BLaER1 treated with 17β-estradiol and CSF1 and Interleukin-3, amounts not matched to agents 10 nM and 100 nM (cell line): Measurements from ENCODE around the gene CSF3.

Source experiments
- H3K27ac ChIP-seq, 11 experiments: shearing (Covaris generic); formaldehyde crosslinking; 2 replicates each; pipeline ENCODE4 v1.8.1; 2022
- H3K27me3 ChIP-seq, 11 experiments: shearing (Covaris generic); formaldehyde crosslinking; 2 replicates each; pipeline ENCODE4 v1.8.1; 2022
- H3K36me3 ChIP-seq, 11 experiments: shearing (Covaris generic); formaldehyde crosslinking; 2 replicates each; pipeline ENCODE4 v1.8.1; 2022
- H3K4me1 ChIP-seq, 10 experiments: shearing (Covaris generic); formaldehyde crosslinking; 2 replicates each; pipeline ENCODE4 v1.8.1; 2022
- H3K4me2 ChIP-seq, 11 experiments: shearing (Covaris generic); formaldehyde crosslinking; 2 replicates each; pipeline ENCODE4 v1.8.1; 2022
- H3K4me3 ChIP-seq, 10 experiments: shearing (Covaris generic); formaldehyde crosslinking; 2 replicates each; pipeline ENCODE4 v1.8.1; 2022
- H3K9ac ChIP-seq, 11 experiments: shearing (Covaris generic); formaldehyde crosslinking; 2 replicates each; pipeline ENCODE4 v1.8.1; 2022
- H3K9me3 ChIP-seq, 11 experiments: shearing (Covaris generic); formaldehyde crosslinking; replicated peaks in 1 of 11; 2 replicates each; pipeline ENCODE4 v1.8.1; 2022
- H4K20me1 ChIP-seq, 11 experiments: shearing (Covaris generic); formaldehyde crosslinking; 2 replicates each; pipeline ENCODE4 v1.8.1; 2022
- Cebpa-rat ChIP-seq, 11 experiments: shearing (Covaris generic); IDR thresholded peaks; 2 replicates each; pipeline ENCODE4 v1.8.1; 2022

Gene CSF3

DNA sequence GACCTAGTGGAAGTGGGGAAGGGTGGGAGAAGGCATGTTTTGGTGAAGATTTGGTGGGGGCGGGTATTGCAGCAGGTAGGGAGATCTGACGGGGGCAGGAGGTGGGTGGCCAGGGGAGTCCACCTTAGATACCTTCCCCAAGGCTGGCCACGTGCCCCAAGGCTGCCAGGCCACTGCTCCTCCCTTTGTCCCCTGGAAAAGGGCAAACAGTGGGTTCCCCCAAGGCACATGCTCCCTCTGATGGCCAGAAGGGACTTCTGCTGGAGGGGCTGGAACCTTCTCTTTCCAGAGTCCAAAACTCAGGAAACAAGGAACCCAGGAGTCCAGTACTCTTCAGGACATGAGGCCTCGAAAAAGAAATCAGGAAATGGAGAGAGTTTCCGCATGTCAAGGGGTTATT lies 40.8 kb upstream of the CSF3 start:
- Histone ChIP-seq H3K4me2 (no peak overlapping the region), H3K27ac (no peak overlapping the region), H3K36me3 (no peaks in the 10 kb centered on the region), H3K9me3 (no peaks in the 10 kb centered on the region), H3K27me3 (no peaks in the 10 kb centered on the region; a peak in 1 of 22 replicates), H3K9ac (no peak overlapping the region), H3K4me1 (peaks cover 3 to 26% (median 7%) of the 10 kb centered on the region in 10 experiments), H4K20me1 (no peaks in the 10 kb centered on the region), H3K4me3 (no peak overlapping the region)
- no peak for TF ChIP-seq Cebpa-rat (IDR thresholded peaks at IDR 0.05)

DNA sequence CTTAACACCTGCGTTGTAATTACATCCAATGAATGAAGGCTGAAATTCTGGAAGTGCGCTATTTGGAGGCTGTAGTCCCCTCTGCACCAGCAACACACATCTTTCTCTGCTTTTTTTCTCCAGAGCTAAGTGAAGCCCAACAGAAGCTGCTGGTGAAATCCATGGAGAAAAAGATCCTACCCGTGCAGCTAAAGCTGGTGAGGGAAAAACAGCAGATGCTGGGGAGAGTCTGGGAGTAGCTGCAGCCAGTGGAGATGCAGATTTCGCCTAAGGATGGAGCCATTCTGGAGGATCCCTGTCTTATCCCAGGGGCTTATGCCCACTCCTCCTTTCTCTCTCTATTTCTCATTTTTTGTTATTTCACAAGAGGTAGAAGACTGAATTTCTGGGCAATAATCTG lies 39.4 kb upstream of the CSF3 start:
- Histone ChIP-seq H3K4me3 (no peak overlapping the region), H3K4me1 (peaks cover 9 to 29% (median 11%) of the 10 kb centered on the region in 10 experiments), H3K27me3 (no peaks in the 10 kb centered on the region; a peak in 1 of 22 replicates)

DNA sequence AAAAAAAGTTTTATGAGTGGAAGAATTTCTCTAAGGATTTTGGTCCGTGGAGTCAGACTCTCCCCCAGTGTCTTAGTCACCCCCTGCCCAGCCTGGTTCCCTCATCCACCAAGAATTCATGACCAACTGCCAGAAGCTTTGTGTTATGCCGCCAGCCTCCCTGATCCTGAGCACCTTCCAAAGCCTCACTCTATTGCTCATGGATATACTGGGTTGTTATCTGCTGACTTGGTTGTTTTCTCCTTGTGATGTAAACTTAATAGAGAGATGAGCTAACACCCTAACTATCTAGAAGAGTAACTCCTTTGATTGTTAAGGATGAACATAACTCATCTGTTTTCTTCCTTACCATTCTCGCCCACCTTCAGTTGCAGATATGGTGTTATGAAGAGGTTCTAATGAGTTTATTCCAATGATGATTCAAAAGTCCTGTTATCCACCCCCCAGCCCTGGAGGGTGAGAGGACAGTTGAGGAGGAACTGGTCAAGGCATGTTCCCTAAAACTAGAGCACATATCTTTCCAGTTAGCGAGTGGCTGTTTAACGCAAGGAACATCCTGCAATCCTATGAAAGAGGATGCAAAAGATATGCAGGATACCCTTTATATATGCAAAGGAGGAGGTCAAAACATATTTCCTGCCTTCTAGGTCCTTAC lies 36.1 kb upstream of the CSF3 start:
- Histone ChIP-seq H3K4me1 (peaks cover 23 to 30% (median 25%) of the 10 kb centered on the region in 10 experiments), H3K4me3 (peak overlapping the region in 5 of 10 experiments; percentile 82 to 98 (median 93); a peak in 9 of 20 replicates), H3K4me2 (peak overlapping the region; percentile 71 to 91 (median 83)), H3K9ac (peak overlapping the region in 3 of 11 experiments; percentile 72 to 100 (median 99); a peak in 5 of 22 replicates), H3K9me3 (no peaks in the 10 kb centered on the region), H3K27ac (peak overlapping the region in 4 of 11 experiments; percentile 91 to 98 (median 96); a peak in 8 of 22 replicates), H3K36me3 (peaks cover 2 to 20% (median 8%) of the 10 kb centered on the region in 11 experiments), H3K27me3 (no peaks in the 10 kb centered on the region), H4K20me1 (peaks cover 13 to 34% (median 33%) of the 10 kb centered on the region in 11 experiments; a peak in 21 of 22 replicates)
- no peak for TF ChIP-seq Cebpa-rat (IDR thresholded peaks at IDR 0.05)

More for the DNA sequence above, 39.4 kb upstream of the CSF3 start:
- no peak overlapping the region for H3K9ac ChIP-seq
- no peak overlapping the region for H3K4me2 ChIP-seq
- no peak overlapping the region for H3K27ac ChIP-seq
- no peaks in the 10 kb centered on the region for H3K9me3 ChIP-seq
- no peaks in the 10 kb centered on the region for H3K36me3 ChIP-seq
- no peak for TF ChIP-seq Cebpa-rat (IDR thresholded peaks at IDR 0.05)
- H4K20me1 ChIP-seq = peaks cover 0 to under 1% (median 0%) of the 10 kb centered on the region in 11 experiments; a peak in 8 of 22 replicates

DNA sequence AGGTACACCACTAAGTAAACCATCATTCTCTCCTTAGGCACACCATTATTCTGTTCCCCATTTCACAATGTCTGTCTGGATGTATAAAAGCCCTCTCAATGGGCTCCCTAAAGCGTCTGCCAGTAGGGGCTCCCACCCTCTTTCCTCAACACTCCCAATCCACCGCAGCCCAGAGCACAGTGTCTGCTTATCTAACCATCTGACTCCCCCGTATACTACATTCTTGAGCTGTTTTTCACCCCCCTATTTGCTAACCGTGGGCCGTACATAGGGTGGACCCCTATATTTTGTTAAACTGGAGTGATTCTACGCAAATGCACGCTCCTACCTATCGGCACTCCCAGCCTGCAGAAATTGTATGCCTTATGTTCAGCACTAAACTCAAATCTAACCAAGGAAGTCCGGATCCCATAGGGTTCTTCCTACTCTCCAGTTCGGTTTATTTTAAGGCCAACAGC lies 35.3 kb upstream of the CSF3 start:
- Histone ChIP-seq H3K27me3 (no peaks in the 10 kb centered on the region), H4K20me1 (peaks cover 13 to 42% (median 41%) of the 10 kb centered on the region in 11 experiments; a peak in 21 of 22 replicates), H3K9me3 (no peaks in the 10 kb centered on the region), H3K4me3 (peak overlapping the region; percentile 65 to 98 (median 88)), H3K36me3 (peaks cover 9 to 28% (median 16%) of the 10 kb centered on the region in 11 experiments), H3K9ac (peak overlapping the region; percentile 72 to 100 (median 98)), H3K4me1 (peaks cover 23 to 30% (median 25%) of the 10 kb centered on the region in 10 experiments), H3K27ac (peak overlapping the region; percentile 62 to 100 (median 97)), H3K4me2 (peak overlapping the region; percentile 71 to 91 (median 83))
- no peak for TF ChIP-seq Cebpa-rat (IDR thresholded peaks at IDR 0.05)

DNA sequence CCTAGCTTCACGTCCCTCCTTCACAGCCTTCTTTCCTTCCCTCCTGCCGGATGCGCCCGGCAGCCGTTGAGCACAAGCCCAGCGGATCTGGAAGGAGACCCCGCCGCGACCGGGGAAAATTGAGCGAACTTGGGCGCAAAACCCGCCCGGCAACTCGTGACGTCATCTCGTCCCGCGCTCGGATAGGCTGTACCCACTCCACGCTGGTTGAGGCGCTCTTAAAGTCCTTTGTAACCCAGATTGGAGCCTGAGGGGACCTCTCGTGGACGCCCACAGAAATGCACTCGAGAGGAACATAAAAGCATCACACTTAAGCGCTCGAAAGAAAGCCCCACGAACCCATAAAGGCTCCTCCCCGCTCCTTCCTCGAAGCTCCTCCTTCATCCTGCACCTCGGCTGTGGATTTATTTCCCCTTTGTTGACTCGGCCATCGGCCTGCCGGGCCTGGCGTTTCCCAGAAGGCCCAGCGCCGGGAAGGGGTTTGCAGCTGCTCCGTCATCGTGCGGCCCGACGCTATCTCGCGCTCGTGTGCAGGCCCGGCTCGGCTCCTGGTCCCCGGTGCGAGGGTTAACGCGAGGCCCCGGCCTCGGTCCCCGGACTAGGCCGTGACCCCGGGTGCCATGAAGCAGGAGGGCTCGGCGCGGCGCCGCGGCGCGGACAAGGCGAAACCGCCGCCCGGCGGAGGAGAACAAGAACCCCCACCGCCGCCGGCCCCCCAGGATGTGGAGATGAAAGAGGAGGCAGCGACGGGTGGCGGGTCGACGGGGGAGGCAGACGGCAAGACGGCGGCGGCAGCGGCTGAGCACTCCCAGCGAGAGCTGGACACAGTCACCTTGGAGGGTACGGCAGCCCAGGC lies 34.7 kb upstream of the CSF3 start, which contains the start of gene PSMD3:
Gene PSMD3 (plus strand): TSS at position 457 of the 856 bp plus-strand sequence. CDS start 164 bp downstream, at position 621.
- Histone ChIP-seq H4K20me1 (peaks cover 13 to 48% (median 47%) of the 10 kb centered on the region in 11 experiments; a peak in 21 of 22 replicates), H3K27ac (peak within 1 kb of the TSS; percentile 91 to 100 (median 97)), H3K27me3 (no peaks in the 10 kb centered on the region), H3K4me1 (peaks cover 23 to 27% (median 25%) of the 10 kb centered on the region in 10 experiments), H3K9me3 (no peaks in the 10 kb centered on the region), H3K4me3 (peak within 1 kb of the TSS; percentile 81 to 98 (median 90)), H3K4me2 (peak within 1 kb of the TSS; percentile 82 to 97 (median 91)), H3K36me3 (peaks cover 16 to 34% (median 22%) of the 10 kb centered on the region in 11 experiments), H3K9ac (peak within 1 kb of the TSS; percentile 93 to 100 (median 98))
- TF ChIP-seq Cebpa-rat (IDR thresholded peaks at IDR 0.05) = no peak

DNA sequence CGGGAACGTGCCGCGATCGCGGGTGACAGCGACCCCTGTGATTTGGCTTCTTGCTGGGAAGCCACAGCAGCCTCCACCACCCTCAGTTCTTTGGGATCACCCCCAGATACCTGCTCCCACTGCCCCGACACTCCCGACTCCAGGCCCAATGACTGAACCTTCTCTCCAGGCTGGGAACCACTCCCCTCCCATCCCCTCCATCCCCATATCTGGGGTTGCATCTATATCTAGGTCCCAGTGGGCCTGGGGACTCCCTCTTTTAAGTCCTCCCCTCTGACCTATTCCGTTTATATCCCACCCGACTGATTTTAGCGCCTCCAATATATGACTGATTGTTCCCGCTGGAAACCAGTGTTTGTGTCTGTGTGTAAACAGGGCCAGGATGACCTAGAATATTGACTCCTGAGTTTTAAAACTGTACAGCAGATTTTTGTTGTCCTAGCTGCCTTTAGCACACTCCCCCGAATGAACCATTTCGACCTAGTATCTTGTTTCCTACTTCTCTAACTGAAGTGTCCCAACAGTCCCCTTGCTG lies 34.0 kb upstream of the CSF3 start:
- H3K27me3 ChIP-seq = no peaks in the 10 kb centered on the region
- H3K4me1 ChIP-seq = peaks cover 23 to 27% (median 25%) of the 10 kb centered on the region in 10 experiments
- peak overlapping the region; percentile 81 to 98 (median 90) for H3K4me3 ChIP-seq
- H3K4me2 ChIP-seq = peak overlapping the region; percentile 70 to 97 (median 90)
- H4K20me1 ChIP-seq = peaks cover 13 to 55% (median 51%) of the 10 kb centered on the region in 11 experiments; a peak in 21 of 22 replicates
- H3K36me3 ChIP-seq = peaks cover 23 to 41% (median 29%) of the 10 kb centered on the region in 11 experiments
- no peak for TF ChIP-seq Cebpa-rat (IDR thresholded peaks at IDR 0.05)
- peak overlapping the region; percentile 91 to 100 (median 97) for H3K27ac ChIP-seq
- H3K9me3 ChIP-seq = no peaks in the 10 kb centered on the region
- peak overlapping the region; percentile 93 to 100 (median 98) for H3K9ac ChIP-seq

DNA sequence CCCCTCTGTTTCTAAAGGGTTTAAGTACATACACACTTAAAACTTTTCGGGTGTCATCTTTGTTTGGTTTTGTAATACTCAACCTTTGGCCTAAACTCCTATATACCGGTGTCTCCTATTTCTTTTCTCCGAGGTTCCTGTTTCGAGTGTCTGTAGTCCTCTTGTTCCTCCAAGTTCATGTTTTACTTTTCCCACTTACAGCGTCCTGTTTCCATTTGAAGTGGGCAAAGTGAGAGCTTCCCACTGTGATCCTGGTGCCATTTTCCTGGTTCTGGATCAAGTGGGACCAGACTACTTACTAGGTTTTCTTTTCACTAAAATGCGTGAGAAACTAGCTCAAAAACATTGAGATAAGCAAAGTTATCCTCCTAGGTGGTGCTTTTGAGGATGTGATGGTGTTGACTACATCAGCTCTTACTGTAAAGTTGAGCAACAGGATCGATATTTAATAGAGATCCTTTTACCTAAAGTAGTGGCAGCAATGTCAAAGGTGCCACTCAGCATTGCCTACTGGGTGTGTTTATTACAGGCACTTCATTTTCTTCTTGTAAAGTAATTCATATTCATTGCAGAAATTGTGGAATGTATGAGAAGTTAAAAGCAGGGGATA lies 33.4 kb upstream of the CSF3 start:
- H3K4me1 ChIP-seq = peaks cover 23 to 27% (median 25%) of the 10 kb centered on the region in 10 experiments
- peaks cover 29 to 47% (median 35%) of the 10 kb centered on the region in 11 experiments for H3K36me3 ChIP-seq
- no peak for TF ChIP-seq Cebpa-rat (IDR thresholded peaks at IDR 0.05)
- H3K27me3 ChIP-seq = no peaks in the 10 kb centered on the region
- H3K4me3 ChIP-seq = peak overlapping the region; percentile 81 to 98 (median 90)
- H3K9me3 ChIP-seq = no peaks in the 10 kb centered on the region
- H4K20me1 ChIP-seq = peaks cover 13 to 61% (median 57%) of the 10 kb centered on the region in 11 experiments; a peak in 21 of 22 replicates
- H3K27ac ChIP-seq = peak overlapping the region; percentile 91 to 100 (median 97)
- H3K4me2 ChIP-seq = peak overlapping the region; percentile 70 to 97 (median 90)
- peak overlapping the region; percentile 93 to 100 (median 98) for H3K9ac ChIP-seq

DNA sequence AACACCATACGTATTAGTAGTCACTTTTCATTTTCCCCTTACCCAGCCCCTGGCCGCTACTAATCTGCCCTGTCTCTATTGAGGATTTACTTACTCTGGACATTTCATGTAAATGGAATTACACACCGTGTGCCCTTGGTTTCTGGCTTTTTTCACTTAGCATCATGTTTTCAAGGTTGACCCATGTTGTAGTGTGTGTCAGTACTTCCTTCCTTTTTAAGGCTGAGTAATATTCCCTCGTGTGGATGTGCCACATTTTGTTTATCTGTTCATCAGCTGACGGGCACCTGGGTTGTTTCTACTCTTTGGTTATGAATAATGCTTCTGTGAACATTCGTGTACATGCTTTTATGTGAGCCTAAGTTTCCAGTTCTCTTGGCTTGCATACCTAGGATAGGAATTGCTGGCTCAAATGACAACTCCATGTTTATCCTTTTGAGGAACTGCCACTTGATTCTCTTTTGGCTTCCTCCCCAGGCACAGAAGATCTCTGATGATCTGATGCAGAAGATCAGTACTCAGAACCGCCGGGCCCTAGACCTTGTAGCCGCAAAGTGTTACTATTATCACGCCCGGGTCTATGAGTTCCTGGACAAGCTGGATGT lies 26.9 kb upstream of the CSF3 start:
- H4K20me1 ChIP-seq = peaks cover 0 to 100% (median 88%) of the 10 kb centered on the region in 11 experiments; a peak in 20 of 22 replicates
- no peak overlapping the region for H3K27ac ChIP-seq
- TF ChIP-seq Cebpa-rat (IDR thresholded peaks at IDR 0.05) = no peak
- H3K4me2 ChIP-seq = no peak overlapping the region
- H3K9me3 ChIP-seq = no peaks in the 10 kb centered on the region
- H3K4me3 ChIP-seq = no peak overlapping the region
- no peaks in the 10 kb centered on the region for H3K27me3 ChIP-seq
- no peak overlapping the region for H3K9ac ChIP-seq
- no peaks in the 10 kb centered on the region for H3K4me1 ChIP-seq
- peaks cover 93 to 100% (median 99%) of the 10 kb centered on the region in 11 experiments for H3K36me3 ChIP-seq
